ENCODE data around the gene MYO1C. TPM values are rescaled to one million over a fixed set of nuclear protein-coding genes. Genes with fewer than 3 reads are reported as not detected.

Gene MYO1C
- total and polyA plus RNA-seq, 2 of the 8 experiments (the other 6 are each of a cell fraction or from before 2014, with no cell fraction given), result 40.1 to 78.6 TPM

DNA sequence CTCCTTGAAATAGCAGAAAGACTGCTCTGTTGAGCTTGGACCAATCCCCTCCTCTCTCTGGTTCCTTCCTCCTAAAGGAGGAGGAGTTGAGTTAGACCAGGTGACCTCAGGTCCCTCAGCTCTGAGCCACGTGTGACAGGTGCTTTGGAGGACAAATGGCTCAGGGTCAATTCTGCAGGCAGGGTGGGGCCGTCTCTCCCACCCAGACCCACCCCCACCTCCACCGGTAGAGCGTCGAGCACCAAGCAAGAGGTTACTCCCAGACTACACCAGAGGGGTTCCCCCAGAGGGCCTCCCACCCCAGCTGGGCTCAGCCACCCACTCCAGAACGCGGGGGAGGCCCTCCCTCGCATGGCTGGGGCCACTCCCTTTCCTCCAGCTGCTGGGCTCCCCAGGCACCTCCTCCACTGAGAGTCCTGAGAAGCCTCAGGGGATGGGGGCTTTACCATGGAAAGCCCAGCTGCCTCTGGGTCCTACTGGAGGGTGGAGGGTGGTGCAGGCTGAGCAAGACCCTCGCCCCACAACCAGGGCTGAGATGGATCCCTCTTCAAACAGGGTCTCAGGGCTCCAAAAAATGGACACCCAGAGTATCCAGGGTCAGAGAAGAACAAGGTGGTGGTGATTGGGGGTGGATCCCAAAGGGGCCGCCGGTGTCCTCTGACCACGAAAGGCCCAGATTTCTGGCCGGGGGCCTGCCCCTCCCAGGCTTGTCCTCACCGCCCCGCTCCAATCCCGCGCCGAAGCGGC is 7.6 kb downstream of the MYO1C start (continued):
- TF ChIP-seq KDM4A (IDR thresholded peaks at IDR 0.05; ENCODE audit: low read depth, low read length, severe bottlenecking) (peak; percentile 43), SIN3A (conservative IDR thresholded peaks at IDR 0.05 in 1 of 2, IDR thresholded peaks at IDR 0.05 in 1 of 2; ENCODE audit: low read depth in 1 of 2, low read length in 2 of 2) (peak in 1 of 2 experiments; percentile 42; a peak in 1 of 4 replicates)
